Caco-2 (cell line): Measurements from ENCODE around the gene PARP1. TPM values are rescaled to one million over a fixed set of nuclear protein-coding genes. Genes with fewer than 3 reads are reported as not detected.

Experiments
- BruUV-seq: library from RNA; stranded (reverse); fragments of 400-500 nt; replicated peaks from 2 replicates; lab custom pipeline; 2021; lab: Mats Ljungman, UMichigan
- CTCF ChIA-PET: fragments of 300-600 bp; sonication (Branson Sonifier 250); formaldehyde crosslinking; loops from one replicate; lab custom pipeline; 2022; ENCODE audit warnings: antibody characterized with exemption; lab: Charles Lee
- POLR2A ChIA-PET: fragments of 300-600 bp; sonication (Branson Sonifier 250); formaldehyde crosslinking; loops from one replicate; lab custom pipeline; 2022; ENCODE audit warnings: antibody characterized with exemption; lab: Charles Lee
- DNase-seq, 2 experiments: peaks; one replicate each; pipeline versions ENCODE4 v3.0.0 to v3.0.0-alpha.2; 2020 to 2022
- H3K27me3 ChIP-seq: replicated peaks from 2 replicates; pipeline ENCODE4 v1.6.0; 2011; ENCODE audit warnings: low read length; ENCODE audit not compliant: control insufficient read depth, insufficient read depth
- H3K36me3 ChIP-seq: 2 replicates; pipeline ENCODE4 v1.5.1; 2011; ENCODE audit warnings: low read length; ENCODE audit not compliant: control insufficient read depth, insufficient read depth
- H3K4me1 ChIP-seq: fragments of 250-450 bp; sonication (Bioruptor Pico); 2 replicates; pipeline ENCODE4 v1.5.1; 2020; ENCODE audit warnings: mild to moderate bottlenecking
- H3K4me3 ChIP-seq: 2 replicates; pipeline ENCODE4 v1.5.1; 2011; ENCODE audit warnings: low read depth, mild to moderate bottlenecking, control low read depth, low read length
- H3K9me3 ChIP-seq: fragments of 250-450 bp; sonication (Bioruptor Pico); 2 replicates; pipeline ENCODE4 v1.5.1; 2020; ENCODE audit warnings: mild to moderate bottlenecking, moderate library complexity
- H3K27ac Mint-ChIP-seq: one replicate; pipeline ENCODE4 v1.8.0; 2022; ENCODE audit warnings: mixed read lengths; ENCODE audit not compliant: unreplicated experiment
- H3K27me3 Mint-ChIP-seq: one replicate; pipeline ENCODE4 v1.8.0; 2022; ENCODE audit warnings: mixed read lengths; ENCODE audit not compliant: insufficient read depth, unreplicated experiment
- H3K36me3 Mint-ChIP-seq: one replicate; pipeline ENCODE4 v1.8.0; 2022; ENCODE audit warnings: mild to moderate bottlenecking, mixed read lengths; ENCODE audit not compliant: insufficient read depth, unreplicated experiment
- H3K4me1 Mint-ChIP-seq: one replicate; pipeline ENCODE4 v1.8.0; 2022; ENCODE audit warnings: low read depth, mixed read lengths; ENCODE audit not compliant: unreplicated experiment
- H3K4me3 Mint-ChIP-seq: one replicate; pipeline ENCODE4 v1.8.0; 2022; ENCODE audit warnings: mild to moderate bottlenecking, moderate library complexity, mixed read lengths; ENCODE audit not compliant: unreplicated experiment
- H3K9me3 Mint-ChIP-seq: one replicate; pipeline ENCODE4 v1.8.0; 2022; ENCODE audit warnings: mixed read lengths; ENCODE audit not compliant: unreplicated experiment
- CTCF ChIP-seq, 2 experiments: fragments of 200-600 bp in 1 of 2; IDR thresholded peaks; 1 replicate in 1 of 2; 2 replicates in 1 of 2; pipeline versions ENCODE4 v1.5.1 to v1.8.0; 2011 to 2022; ENCODE audit warnings: antibody characterized with exemption in 1 of 2, control low read depth in 1 of 2, inconsistent platforms in 1 of 2, low read depth in 1 of 2, low read length in 1 of 2, mild to moderate bottlenecking in 1 of 2, moderate library complexity in 1 of 2; ENCODE audit not compliant: insufficient read depth in 1 of 2, severe bottlenecking in 1 of 2, unreplicated experiment in 1 of 2
- intact Hi-C: fragments of 100-400 bp; cut with micrococcal nuclease; formaldehyde crosslinking; loops from one replicate; pipeline ENCODE4 v1.10.0; 2022; ENCODE audit not compliant: unreplicated experiment
- total RNA-seq: library from RNA; stranded (reverse); gene quantifications from 2 replicates; pipeline ENCODE4 v1.2.3, GENCODE V29; 2022

Gene PARP1
- total RNA-seq, 1 experiment from 2014 or later = 136 TPM

GRCh38 chr1:226318471-226318870, 89.4 kb downstream of the PARP1 start:
- no peak for TF ChIP-seq CTCF (IDR thresholded peaks at IDR 0.05; ENCODE audit: insufficient read depth in 1 of 2, low read depth in 1 of 2, low read length in 1 of 2, severe bottlenecking in 1 of 2, unreplicated experiment in 1 of 2)
- Histone ChIP-seq H3K27me3 (no peaks in the 10 kb centered on the region), H3K4me3 (no peak overlapping the region), H3K36me3 (no peaks in the 10 kb centered on the region), H3K4me1 (no peaks in the 10 kb centered on the region), H3K9me3 (no peaks in the 10 kb centered on the region; the same call in 1 of the 2 replicates)
- no peaks in the 10 kb centered on the region for H3K36me3 Mint-ChIP-seq
- H3K4me3 Mint-ChIP-seq = no peak overlapping the region
- ChIA-PET POLR2A (no interaction called here), CTCF (no interaction called here)
- H3K27me3 Mint-ChIP-seq = no peaks in the 10 kb centered on the region
- no peak overlapping the region for H3K27ac Mint-ChIP-seq
- H3K4me1 Mint-ChIP-seq = no peaks in the 10 kb centered on the region
- H3K9me3 Mint-ChIP-seq = no peaks in the 10 kb centered on the region
- intact Hi-C loops = no loop called here
- DNase-seq = no peak
- no TSS peak for BruUV-seq

- peaks cover 16% of the 10 kb centered on the region for H3K4me1 Mint-ChIP-seq
- no peaks in the 10 kb centered on the region for H3K27me3 Mint-ChIP-seq
- no peak overlapping the region for H3K27ac Mint-ChIP-seq
- no peaks in the 10 kb centered on the region for H3K9me3 Mint-ChIP-seq
- Histone ChIP-seq H3K9me3 (no peaks in the 10 kb centered on the region), H3K36me3 (no peaks in the 10 kb centered on the region), H3K4me3 (no peak overlapping the region), H3K27me3 (no peaks in the 10 kb centered on the region), H3K4me1 (peaks cover 12% of the 10 kb centered on the region)
- no peak for TF ChIP-seq CTCF (IDR thresholded peaks at IDR 0.05; ENCODE audit: insufficient read depth in 1 of 2, low read depth in 1 of 2, low read length in 1 of 2, severe bottlenecking in 1 of 2, unreplicated experiment in 1 of 2)
- ChIA-PET POLR2A (no interaction called here), CTCF (no interaction called here)
- intact Hi-C loops = no loop called here
- no peak for DNase-seq
- no TSS peak for BruUV-seq
- no peaks in the 10 kb centered on the region for H3K36me3 Mint-ChIP-seq
- H3K4me3 Mint-ChIP-seq = no peak overlapping the region
Measured at GRCh38 chr1:226314055-226314454, 93.8 kb downstream of the PARP1 start.

GRCh38 chr1:226312065-226312464, 95.8 kb downstream of the PARP1 start:
- Mint-ChIP-seq H3K4me1 (peaks cover 16% of the 10 kb centered on the region), H3K4me3 (no peak overlapping the region), H3K9me3 (no peaks in the 10 kb centered on the region), H3K36me3 (no peaks in the 10 kb centered on the region), H3K27me3 (no peaks in the 10 kb centered on the region), H3K27ac (no peak overlapping the region)
- no peak overlapping the region for H3K4me3 ChIP-seq
- no TSS peak for BruUV-seq
- intact Hi-C loops = no loop called here
- TF ChIP-seq CTCF (IDR thresholded peaks at IDR 0.05; ENCODE audit: insufficient read depth in 1 of 2, low read depth in 1 of 2, low read length in 1 of 2, severe bottlenecking in 1 of 2, unreplicated experiment in 1 of 2) = no peak
- no peak for DNase-seq
- no peaks in the 10 kb centered on the region for H3K9me3 ChIP-seq
- no peaks in the 10 kb centered on the region for H3K36me3 ChIP-seq
- H3K4me1 ChIP-seq = peaks cover 19% of the 10 kb centered on the region
- POLR2A ChIA-PET = no interaction called here
- CTCF ChIA-PET = no interaction called here
- no peaks in the 10 kb centered on the region for H3K27me3 ChIP-seq
